TTC549 (cell line): Measurements from ENCODE around the gene COTL1.

Source experiments
- FAIRE-seq: peaks from 2 replicates; lab custom pipeline; 2012; peaks lifted over from hg19 to GRCh38; lab: Jason Lieb, UNC

The COTL1 gene

DNA sequence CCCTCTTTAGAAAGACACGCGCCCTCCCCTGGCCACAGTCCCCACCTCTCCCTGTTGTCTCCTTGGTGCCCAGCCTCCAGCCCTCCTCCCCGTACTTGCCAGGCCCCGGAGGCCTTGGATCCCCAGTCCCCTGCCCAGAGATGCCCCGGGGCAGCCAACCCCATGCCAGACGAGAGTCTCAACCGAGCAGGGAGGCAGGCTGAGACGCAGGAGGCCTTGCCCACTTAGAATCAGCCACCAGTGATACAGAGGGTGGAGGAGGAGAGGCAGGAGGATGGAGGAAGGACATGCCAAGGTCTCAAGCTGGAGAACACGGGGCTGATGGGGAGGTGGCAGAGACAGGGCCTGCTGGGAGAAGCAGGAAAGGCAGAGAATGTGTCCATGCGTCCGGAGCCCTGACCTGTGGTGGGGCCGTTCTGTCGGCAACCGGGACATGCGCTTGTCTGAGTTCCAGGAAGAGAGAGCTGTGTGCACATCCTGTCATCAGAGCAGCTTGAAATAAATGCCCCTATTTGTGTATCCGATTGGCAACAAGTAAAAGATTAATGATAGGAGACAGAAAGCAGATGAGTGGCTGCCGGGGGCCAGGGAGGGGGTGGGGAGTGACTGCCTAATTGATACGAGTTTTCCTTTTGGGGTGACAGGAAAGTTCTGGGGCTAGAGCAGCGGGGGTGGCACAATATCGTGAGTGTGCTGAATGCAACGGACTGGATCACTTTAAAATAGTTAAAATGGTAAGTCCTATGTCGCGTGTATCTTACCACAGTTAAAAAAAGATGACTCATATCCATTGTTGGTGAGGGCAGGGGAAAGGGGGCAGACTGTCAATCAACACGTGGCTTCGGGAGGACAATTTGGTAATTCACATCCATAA is 68.7 kb downstream of the COTL1 start:
- no peak for FAIRE-seq

DNA sequence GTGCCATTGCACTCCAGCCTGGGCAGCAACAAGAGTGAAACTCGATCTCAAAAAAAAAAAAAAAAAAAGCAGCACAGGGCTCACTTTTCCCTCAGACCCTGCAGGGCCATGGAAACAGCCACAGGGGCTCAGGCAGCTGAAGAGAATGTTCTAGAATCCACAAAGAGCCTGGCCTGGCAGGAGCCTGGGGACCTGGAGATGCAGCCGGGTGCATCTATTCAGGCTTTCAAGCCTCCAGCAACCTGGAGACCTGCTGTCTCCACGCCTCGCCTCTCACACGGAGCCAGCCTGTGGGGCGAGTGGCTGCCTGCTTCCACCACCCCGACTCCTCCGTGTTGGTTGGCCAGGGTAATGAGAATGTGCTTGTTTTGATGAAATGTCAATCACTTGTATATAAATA is 69.4 kb downstream of the COTL1 start:
- FAIRE-seq: no peak

DNA sequence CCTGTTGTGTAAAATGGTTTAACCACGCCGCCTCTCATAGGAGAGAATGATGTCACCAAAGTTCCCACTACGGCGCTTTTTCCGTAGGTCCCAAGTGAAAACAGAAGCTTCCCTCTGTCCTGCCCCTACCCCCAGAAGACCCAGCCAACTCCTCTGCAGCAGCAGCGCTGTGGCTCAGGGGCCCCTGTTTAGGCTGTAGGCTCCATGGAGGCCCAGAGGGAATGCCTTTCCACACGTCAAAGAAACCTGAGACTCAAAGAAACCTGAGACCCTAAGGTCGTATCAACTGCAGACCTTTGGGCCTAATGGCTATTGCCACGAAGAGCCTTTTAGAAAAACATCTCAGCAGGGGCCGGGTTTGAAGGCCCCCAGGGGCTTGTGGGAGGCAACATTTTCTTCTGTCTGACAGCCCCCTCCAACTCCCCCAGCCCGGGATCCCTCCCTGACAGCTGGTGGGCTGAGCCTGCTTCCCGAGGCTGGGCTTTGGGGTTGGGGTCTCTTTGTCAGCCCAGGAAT is 70.3 kb downstream of the COTL1 start:
- FAIRE-seq: no peak

DNA sequence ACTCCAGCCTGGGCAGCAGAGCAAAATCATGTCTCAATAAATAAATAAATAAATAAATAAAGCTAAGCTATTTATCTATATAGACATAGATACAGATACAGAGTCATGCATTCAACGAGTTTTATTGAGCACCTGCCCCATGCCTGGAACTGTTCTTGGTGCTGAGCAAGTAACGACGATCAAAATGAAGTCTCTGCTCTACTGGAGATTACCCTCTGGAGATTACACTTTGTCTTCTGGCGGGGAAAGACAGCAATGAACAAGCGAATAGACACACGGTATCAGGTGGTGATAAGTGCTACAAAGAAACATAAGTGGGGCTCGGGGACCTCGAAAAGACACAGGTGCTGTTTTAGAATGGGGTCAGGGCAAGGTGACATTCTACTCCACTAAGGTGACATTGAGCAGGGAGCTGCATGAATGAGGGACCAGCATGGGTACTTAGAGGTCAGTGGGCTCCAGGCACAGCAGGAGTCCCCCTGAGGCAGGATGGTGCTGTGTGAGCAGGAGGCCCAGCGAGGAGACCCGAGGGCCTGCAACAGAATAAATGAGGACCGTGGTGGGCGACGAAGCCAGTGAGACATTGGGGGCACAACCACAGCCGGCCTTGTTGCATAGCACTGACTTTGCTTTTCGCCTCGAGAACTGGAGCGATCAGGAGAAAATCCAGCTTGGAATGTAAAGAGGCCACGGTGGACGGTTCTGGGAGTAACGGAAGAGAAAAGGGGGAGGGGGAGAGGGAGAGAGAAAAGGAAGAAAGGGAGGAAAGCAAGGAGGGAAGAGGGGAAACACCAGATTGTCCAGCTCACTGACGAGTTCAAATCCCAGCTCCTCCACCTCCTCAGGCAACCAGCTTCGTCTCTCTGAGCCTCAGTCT is 71.0 kb downstream of the COTL1 start:
- no peak for FAIRE-seq

DNA sequence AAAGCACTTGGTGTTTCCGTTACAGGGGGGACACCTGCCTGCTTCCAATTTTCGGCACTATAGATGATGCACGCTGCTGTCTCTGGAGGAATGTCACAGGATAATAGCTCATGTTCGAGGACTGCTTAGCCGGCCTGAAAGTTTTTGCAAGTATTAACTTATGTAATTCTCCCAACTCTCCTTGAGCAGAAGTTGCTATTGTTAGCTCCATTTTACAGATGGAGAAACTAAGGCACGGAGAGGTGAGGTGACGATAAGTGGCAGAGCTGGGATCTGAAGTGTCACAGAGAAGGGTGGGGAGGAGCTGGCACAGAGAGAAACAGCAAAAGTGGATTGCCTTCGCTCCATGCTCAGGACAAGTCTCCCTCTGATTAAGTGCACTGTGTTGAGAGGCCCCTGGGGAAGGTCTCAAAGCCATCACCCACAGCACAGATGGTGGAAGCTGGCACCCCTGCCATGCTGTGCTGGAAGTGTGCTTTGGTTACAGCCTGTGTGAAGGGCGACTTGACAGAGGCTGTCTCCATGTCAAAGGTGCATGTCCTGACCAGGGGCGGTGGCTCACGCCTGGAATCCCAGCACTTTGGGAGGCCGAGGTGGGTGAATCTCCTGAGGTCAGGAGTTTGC is 72.7 kb downstream of the COTL1 start:
- FAIRE-seq: no peak

DNA sequence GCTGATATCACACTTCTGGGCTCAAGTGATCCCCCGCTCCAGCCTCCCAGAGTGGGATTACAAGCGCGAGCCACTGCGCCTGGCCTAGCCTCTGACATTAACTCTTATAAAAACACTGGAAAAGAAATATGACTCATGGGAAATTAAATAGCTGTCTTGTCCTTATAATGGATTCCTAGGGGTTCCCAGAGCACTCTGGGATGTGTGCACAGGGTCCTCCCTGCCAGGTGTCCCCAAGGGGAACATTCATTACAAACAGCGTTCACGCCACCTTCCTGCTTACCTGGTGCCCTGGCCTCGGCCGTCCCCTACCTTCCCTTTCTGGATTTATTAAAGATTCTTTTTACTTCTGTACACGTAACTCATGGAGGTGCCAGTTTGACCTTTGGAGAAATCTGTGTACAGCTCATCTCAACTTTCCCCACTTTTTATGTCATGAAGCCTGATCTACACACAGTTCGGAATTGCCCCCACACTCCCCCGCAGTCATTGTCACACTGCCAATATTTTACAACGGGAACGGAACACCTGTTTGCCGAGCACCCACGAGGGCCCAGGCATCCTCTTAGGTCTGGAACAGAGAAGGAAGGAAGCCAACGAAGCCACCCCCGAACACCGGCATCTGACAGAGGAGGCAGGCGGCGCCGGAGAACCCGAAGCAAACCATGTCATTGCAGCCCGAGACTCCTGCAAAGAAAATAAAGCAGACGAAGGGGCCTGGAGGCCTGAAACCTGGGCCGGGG is 73.7 kb downstream of the COTL1 start:
- FAIRE-seq: no peak

DNA sequence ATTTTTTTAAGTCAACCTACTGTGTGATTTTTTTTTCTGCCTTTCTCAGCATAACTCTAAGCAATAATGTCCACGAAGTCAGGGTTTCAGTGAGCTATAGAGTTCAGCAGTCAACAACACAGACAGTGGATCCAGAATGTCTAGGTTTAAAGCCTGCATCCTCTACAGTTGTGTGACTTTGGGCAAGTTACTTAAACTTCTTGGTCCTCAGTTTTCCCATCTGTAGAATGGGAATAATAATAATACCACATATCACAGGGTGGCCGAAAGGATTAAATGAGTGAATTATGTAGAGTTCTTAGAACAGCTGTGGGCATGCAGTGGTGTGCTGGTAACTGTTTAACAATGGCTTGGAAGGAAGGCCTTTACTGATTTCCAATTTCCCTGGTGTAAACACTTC is 74.6 kb downstream of the COTL1 start:
- no peak for FAIRE-seq

DNA sequence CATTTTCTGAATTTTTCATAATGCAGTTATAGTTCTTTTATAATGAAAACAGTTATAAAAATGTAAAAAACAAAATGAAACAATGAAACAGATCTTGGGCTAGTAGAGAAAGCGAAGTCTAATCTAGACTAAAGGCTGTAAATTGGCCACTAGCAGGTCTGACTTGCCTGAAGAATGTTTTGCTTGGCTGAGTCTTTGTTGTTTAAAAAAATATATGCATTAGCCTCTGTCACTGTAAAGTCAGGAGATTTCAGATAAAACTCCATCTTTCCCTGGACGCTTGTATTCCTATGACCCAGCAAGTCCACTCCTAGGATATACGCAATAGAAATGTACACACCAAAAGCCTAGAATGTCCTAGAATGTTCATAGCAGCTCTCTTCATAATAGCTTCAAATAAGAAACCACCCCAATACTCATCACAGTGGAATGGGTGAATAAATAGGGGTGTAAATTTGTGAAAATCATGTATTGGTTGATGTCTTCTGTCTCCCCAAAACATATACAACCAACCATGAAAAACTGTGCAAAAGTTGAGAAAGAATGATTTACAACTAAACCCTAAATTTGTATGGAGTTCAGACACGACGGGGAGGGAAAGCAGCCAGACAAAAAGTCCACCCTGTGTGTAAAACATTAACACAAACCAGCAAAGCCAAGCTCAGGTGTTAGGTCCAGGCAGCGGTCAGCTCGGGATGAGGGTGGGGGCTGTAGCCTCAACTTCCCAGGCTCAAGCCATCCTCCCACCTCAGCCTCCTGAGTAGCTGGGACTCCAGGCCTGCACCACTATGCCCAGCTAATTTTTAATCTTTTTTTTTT is 75.7 kb downstream of the COTL1 start:
- no peak for FAIRE-seq

DNA sequence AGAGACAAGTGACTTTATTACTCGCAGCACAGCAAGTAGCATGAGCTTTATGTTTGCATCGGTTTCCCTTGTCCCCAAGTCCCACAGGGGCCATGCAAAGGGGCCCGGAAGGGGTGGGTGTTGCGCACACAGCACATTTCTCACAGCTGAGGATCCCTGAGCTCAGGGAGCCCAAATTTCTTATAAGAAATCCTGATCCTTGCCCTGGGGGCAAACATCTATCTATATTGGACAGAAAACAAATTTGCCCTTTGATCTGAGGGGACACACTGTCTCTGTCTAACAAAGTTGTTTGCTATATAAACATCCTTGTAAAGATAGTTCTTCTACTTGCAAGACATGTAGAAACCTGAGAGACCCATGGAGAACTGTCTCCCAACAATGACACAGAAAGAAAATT is 77.7 kb downstream of the COTL1 start:
- FAIRE-seq: no peak

DNA sequence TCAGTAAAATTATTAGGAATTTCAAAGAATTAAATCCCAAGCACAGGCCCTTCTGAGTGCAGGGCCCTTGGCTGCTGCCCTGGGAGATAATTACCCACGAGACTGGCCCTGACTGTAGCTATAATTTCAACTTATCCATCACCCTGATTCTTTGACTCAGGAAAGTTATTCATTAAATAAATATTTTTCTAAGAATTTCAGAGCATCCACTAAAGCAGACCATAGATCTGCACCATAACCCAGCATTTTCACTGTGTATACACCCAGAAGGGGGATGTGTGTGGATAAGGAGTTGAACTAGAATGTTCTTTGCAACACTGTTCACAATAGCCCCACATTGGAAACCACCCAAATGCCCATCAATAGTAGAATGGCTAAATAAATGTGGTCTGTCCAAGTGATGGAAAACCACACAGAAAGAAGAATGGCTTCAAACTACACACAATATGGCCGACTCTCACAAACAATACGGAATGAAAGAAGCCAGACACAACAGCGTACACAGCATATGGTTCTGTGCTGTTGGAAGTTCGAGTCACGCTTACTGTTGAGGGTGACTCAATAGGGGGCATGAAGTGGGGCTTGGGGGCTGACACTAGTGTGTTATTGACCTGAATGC is 79.5 kb downstream of the COTL1 start:
- FAIRE-seq: no peak

DNA sequence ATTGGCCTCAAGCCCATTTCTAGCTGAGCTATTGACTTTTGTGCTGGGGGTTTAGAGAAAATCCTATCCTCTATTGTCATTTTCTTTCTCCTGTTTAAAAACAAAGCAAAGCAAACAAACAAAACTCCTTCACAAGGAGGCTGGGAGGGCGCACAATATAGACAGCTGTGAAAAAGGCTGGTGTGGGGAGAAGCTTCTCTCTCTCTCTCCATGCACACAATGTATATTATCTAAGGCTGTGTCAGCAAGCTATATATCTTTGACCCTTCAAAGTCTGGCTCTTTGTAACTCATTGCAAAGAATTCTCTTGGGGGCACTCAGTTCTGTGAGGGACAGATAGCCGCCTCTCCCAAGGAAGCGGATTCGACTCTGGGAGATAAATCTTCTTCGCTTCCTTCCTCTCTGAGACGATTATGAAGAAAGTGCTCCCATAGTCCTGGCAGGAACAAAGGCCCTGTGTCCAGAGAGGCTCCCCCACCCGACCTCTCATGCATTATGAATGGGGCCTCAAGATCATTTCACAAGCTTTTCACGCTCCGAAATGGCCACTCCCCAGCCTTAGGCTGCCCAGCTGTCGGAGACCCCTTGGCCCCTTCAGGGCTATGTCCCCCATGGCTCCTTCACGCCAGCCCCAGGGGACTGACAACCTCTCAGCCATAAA is 80.3 kb downstream of the COTL1 start:
- FAIRE-seq: no peak

DNA sequence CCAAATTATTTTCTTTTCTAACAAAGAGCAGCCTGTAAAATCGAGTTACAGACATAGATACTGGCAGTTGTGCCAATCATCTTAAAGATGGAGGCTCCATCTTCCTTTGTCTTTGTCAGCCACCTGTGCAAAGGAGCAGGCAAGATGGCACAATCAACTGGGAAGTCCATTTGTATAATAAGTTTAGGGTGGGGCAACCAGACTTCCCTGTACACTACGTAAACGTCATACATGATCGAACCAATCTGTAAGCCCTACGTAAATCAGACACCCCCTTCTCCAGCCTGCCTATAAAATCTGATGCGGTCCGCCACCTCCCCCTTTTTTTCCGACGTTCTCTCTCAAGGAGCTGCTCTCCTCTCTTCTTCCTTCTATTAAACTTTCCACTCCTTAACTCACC is 82.0 kb downstream of the COTL1 start:
- FAIRE-seq: no peak

DNA sequence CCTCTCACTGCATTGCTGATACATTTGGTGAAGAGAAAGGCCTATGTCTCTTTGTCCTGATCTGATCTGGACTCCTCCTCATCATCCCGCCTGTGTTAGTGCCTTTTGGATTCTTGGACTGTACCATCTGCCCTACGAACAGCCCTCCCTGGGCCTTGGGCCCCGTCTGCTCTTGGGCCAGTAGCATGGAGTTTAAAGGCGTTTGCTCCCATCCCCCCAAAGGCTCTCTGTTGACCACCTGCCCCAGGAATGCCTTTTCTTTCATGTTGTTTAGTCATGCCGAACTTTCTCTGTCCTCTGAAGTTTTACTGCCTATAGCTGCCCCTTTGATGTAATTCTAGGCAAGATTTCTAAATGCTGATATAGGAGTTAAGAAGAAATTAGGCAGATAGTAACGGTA is 82.5 kb downstream of the COTL1 start:
- no peak for FAIRE-seq

DNA sequence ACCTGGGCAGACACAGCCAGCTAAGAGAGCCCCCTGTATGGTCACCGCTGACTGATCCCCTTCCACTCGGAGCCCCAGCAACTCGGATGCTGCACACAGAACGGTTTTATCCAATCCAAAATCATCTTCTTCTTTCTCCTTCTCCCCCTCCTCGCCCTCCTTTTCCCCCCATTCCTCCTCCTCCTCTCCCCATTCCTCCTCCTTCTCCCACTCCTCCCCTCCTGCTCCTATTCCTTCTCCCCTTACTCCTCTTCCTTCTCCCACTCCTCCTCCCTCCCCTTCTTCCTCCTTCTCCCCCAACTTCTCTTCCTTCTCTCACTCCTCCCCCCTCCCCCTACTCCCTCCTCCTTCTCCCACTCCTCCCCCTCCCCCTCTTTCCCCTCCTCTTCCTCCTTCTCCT is 83.1 kb downstream of the COTL1 start:
- no peak for FAIRE-seq

DNA sequence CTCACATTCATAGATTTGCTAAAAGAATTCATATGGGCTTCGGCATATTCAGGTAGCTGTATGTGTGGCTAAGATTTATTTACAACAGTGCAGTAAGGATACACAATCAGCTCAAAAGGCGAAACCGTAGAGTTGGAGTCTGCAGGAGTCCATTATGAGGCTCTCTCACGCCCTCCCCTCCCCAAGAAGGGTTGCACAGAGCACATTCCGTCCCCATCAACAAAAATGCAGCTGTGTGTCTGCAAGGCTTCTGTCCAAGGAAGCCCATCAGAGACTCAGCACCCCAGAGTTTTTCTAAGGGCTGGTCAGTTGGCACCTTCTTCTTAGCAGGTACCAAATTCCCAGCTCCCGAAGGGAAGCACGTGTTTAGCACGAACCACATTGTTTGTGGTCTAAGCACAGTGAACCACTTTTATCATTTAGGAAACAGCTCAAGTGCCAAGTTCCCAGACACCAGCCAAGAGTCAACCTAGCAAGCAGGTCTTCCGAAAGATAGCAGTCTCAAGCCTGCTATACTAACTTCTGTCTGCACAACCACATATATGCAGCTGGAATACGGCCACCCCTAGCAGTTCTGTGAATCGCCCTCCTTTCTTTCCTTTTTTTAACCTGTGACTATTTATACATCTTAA is 84.9 kb downstream of the COTL1 start:
- FAIRE-seq: no peak

DNA sequence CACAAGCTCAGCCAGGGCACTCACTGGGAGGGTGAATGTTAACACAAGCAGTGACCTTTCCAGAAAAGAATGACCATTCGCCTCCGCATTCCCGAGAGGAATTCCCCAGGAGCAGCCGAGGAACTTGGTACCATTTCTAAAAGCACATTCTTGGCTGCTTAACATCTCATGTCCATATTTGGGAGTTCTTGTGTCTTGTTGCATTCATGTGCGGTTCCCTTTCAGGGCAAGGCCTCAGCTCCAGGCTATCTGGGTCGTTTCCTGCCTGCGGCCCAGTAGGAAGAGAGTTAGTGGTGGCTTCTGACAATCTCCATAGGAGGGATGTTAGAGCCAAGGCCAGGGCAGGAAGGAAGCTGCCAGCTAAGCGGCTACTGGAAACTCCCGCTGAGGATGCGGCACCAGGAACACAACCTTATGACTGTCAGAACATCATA is 85.6 kb downstream of the COTL1 start:
- FAIRE-seq: no peak

DNA sequence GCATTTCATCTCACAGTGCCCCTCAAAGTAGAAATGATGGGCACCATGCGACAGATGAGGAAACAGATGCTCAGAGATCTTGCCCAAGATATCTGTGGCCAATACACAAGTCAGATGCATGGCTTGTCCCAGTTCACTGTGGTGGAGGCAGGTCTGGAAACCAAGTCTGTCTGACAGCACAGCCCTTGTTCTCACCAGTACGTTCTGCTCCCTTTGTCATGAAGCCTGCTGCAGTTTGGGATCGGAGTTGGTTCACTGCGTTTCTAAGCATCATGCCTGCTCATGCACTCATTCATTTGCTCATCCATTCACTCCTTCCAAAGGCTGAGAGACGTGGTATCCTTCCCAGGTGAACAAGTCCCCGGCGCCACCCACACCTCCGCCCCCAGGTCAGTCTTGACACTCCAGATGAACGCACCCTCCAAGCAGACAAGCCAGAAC is 86.2 kb downstream of the COTL1 start:
- no peak for FAIRE-seq

DNA sequence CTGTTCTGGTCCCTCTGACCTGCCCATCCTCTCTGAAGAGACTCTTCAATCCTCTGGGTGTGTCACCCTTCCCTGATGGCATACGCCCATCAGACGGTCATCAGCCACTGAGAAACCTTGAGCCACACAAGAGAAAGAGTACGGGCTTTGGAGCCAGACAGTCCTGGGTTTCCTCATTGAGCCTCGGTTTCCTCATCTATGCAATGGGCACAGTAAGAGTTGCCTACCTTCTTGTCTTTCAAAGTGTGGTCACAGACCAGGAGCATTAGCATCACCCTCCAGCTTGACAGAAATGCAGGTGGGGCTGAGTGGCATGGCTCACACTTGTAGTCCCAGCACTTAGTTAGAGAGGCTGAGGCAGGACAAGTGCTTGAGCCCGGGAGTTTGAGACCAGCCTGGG is 87.3 kb downstream of the COTL1 start:
- no peak for FAIRE-seq

DNA sequence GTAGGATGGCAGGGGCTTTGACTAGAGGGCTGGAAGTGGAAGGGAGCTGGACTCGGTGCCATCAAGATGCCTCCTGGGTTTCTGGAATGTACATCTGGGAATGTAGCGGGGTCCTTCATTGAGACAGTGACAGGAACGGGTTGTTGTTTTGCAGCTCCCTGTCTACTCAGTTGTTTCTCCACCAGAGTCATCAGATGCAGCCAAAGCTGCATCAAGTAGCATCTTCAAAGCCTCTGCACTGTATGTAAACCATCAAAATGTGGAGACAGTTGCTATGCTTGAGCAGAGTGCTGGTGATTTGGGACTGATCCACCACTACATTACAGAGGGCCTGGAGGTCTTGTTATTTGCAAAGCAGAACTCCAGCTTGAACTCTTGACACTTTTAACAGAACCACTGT is 88.3 kb downstream of the COTL1 start:
- no peak for FAIRE-seq

DNA sequence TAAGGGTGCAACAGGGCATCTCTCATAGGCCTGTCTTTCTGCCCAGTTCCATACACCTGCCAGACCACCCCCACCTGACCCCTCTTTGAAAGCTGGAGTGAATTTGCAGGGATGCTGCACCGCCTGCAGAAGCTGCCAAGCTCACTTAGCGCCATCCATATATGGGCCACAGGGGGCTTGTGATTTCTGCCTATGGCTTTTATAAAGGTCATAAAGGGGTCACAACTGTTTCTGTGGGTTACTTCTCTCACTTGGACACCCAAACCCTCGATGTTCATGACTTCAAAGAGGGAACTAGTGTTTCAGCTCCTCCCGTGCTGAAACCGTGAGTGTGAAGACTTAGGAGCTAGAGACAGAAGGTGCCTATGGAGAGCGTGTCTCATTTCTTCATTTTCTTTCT is 89.6 kb downstream of the COTL1 start:
- FAIRE-seq: no peak
